Stimulated activated CD4-positive, alpha-beta T cell treated with anti-CD3 and anti-CD28 coated beads, Interleukin-4, amount 100 ng/mL, for 4 hours (primary cell): ENCODE data around the gene SLAMF6.
"Not testable (repeated sequence)": the region's sequence is repeated elsewhere in the genome, so short reads cannot be mapped to it uniquely, and the experiment has no call there.

Experiments used
- DNase-seq, 2 experiments: peaks; one replicate each; pipeline ENCODE4 v3.0.0-alpha.2; 2020

SLAMF6 gene

GRCh38 chr1:160522622-160523345 is at the start of gene SLAMF6:
TSS of gene SLAMF6 (minus strand) at chr1:160523255. CDS start at chr1:160523192, 63 bp downstream.
- peak; percentile 26 to 32 for DNase-seq

GRCh38 chr1:160570840-160571239 is 47.8 kb upstream of the SLAMF6 start:
- DNase-seq = no peak

GRCh38 chr1:160569806-160570205 is 46.8 kb upstream of the SLAMF6 start:
- no peak for DNase-seq

GRCh38 chr1:160567858-160568682 is 45.0 kb upstream of the SLAMF6 start:
- DNase-seq = peak; percentile 48 to 84

- no peak for DNase-seq
Measured at GRCh38 chr1:160567341-160567740, 44.3 kb upstream of the SLAMF6 start.

GRCh38 chr1:160565564-160565963 is 42.5 kb upstream of the SLAMF6 start:
- DNase-seq = no peak

GRCh38 chr1:160563230-160563629 is 40.2 kb upstream of the SLAMF6 start:
- DNase-seq = not testable (repeated sequence)

GRCh38 chr1:160562745-160563144 is 39.7 kb upstream of the SLAMF6 start:
- DNase-seq = not testable (repeated sequence)

GRCh38 chr1:160560806-160561205 is 37.8 kb upstream of the SLAMF6 start:
- no peak for DNase-seq

GRCh38 chr1:160560045-160560705 is 37.1 kb upstream of the SLAMF6 start:
- no peak for DNase-seq

- DNase-seq = not testable (repeated sequence)
Measured at GRCh38 chr1:160559437-160559836, 36.4 kb upstream of the SLAMF6 start.

GRCh38 chr1:160558660-160559380 is 35.8 kb upstream of the SLAMF6 start:
- no peak for DNase-seq

GRCh38 chr1:160553778-160554177 is 30.7 kb upstream of the SLAMF6 start:
- DNase-seq = no peak

- no peak for DNase-seq
Measured at GRCh38 chr1:160552425-160552824, 29.4 kb upstream of the SLAMF6 start.

- DNase-seq = peak; percentile 51 to 63
Measured at GRCh38 chr1:160550572-160551034, 27.5 kb upstream of the SLAMF6 start.

GRCh38 chr1:160549665-160550006 is 26.6 kb upstream of the SLAMF6 start:
- DNase-seq = no peak

GRCh38 chr1:160548960-160549664 is 26.1 kb upstream of the SLAMF6 start:
- no peak for DNase-seq

- no peak for DNase-seq
Measured at GRCh38 chr1:160548183-160548582, 25.1 kb upstream of the SLAMF6 start.

GRCh38 chr1:160547422-160547821 is 24.4 kb upstream of the SLAMF6 start:
- DNase-seq = no peak

GRCh38 chr1:160546942-160547341 is 23.9 kb upstream of the SLAMF6 start:
- DNase-seq = no peak

- peak in 1 of 2 experiments; percentile 27 for DNase-seq
Measured at GRCh38 chr1:160544647-160545046, 21.6 kb upstream of the SLAMF6 start.

- no peak for DNase-seq
Measured at GRCh38 chr1:160542303-160542945, 19.4 kb upstream of the SLAMF6 start.
